HEK293 (cell line): ENCODE data around the gene C6orf15.

Source experiments
- CTCF ChIA-PET: fragments of 350-600 bp; formaldehyde crosslinking; extraction: SDS; loops from one replicate; lab custom pipeline; 2021; ENCODE audit warnings: antibody characterized with exemption; lab: Yijun Ruan, JAX
- POLR2A ChIA-PET: fragments of 300-600 bp; formaldehyde crosslinking; extraction: SDS; loops from one replicate; lab custom pipeline; 2020; ENCODE audit warnings: antibody characterized with exemption, inconsistent platforms; lab: Yijun Ruan, JAX
- H3K27ac ChIP-seq: fragments of 200-500 bp; sonication (Bioruptor generic); 2 replicates; pipeline ENCODE4 v1.5.1; 2014; ENCODE audit warnings: low read depth, low read length, control low read depth, inconsistent platforms; ENCODE audit errors: extremely low read depth
- H3K36me3 ChIP-seq, 2 experiments: fragments of 200-500 bp in 1 of 2; sonication (Bioruptor generic) in 1 of 2; 1 replicate in 1 of 2; 2 replicates in 1 of 2; pipeline ENCODE4 v1.5.1; 2014 to 2017; ENCODE audit warnings: inconsistent platforms in 2 of 2, low read length in 2 of 2; ENCODE audit not compliant: control insufficient read depth in 2 of 2, insufficient read depth in 1 of 2
- H3K4me1 ChIP-seq: fragments of 200-500 bp; sonication (Bioruptor generic); 2 replicates; pipeline ENCODE4 v1.5.1; 2014; ENCODE audit warnings: mild to moderate bottlenecking, low read length, inconsistent platforms; ENCODE audit not compliant: control insufficient read depth, insufficient read depth
- H3K4me3 ChIP-seq: 2 replicates; pipeline ENCODE4 v1.5.1; 2011; ENCODE audit warnings: low read depth, mild to moderate bottlenecking, control low read depth, low read length, moderate library complexity
- H3K9me3 ChIP-seq: fragments of 200-500 bp; sonication (Bioruptor generic); 2 replicates; pipeline ENCODE4 v1.5.1; 2014; ENCODE audit warnings: low read depth, low read length, inconsistent platforms; ENCODE audit not compliant: control insufficient read depth, insufficient read depth
- EGR2 ChIP-seq: fragments of 450-650 bp; formaldehyde crosslinking; IDR thresholded peaks from 2 replicates; pipeline ENCODE4 v1.5.1; 2016; ENCODE audit warnings: low read depth, missing biosample characterization, missing genetic modification characterization
- GLI4 ChIP-seq: fragments of 450-650 bp; formaldehyde crosslinking; IDR thresholded peaks from 2 replicates; pipeline ENCODE4 v1.5.1; 2016; ENCODE audit warnings: missing biosample characterization, missing genetic modification characterization
- GLIS2 ChIP-seq: fragments of 450-650 bp; formaldehyde crosslinking; IDR thresholded peaks from 2 replicates; pipeline ENCODE4 v1.5.1; 2016; ENCODE audit warnings: missing biosample characterization, missing genetic modification characterization
- KLF10 ChIP-seq: fragments of 450-650 bp; IDR thresholded peaks from 2 replicates; pipeline ENCODE4 v1.5.1; 2018; ENCODE audit warnings: missing biosample characterization, mild to moderate bottlenecking, missing genetic modification characterization
- MZF1 ChIP-seq: fragments of 450-650 bp; formaldehyde crosslinking; IDR thresholded peaks from 2 replicates; pipeline ENCODE4 v1.5.1; 2017; ENCODE audit warnings: missing biosample characterization, missing genetic modification characterization, borderline replicate concordance
- OVOL3 ChIP-seq: fragments of 450-650 bp; formaldehyde crosslinking; IDR thresholded peaks from 2 replicates; pipeline ENCODE4 v1.5.1; 2016; ENCODE audit warnings: missing biosample characterization, missing genetic modification characterization
- ZBTB17 ChIP-seq: fragments of 450-650 bp; formaldehyde crosslinking; IDR thresholded peaks from 2 replicates; pipeline ENCODE4 v1.5.1; 2016; ENCODE audit warnings: missing biosample characterization, missing genetic modification characterization
- ZBTB8A ChIP-seq: fragments of 450-650 bp; formaldehyde crosslinking; IDR thresholded peaks from 2 replicates; pipeline ENCODE4 v1.5.1; 2016; ENCODE audit warnings: missing biosample characterization, missing genetic modification characterization
- ZEB2 ChIP-seq: fragments of 450-650 bp; formaldehyde crosslinking; IDR thresholded peaks from 2 replicates; pipeline ENCODE4 v1.5.1; 2016; ENCODE audit warnings: missing biosample characterization, missing genetic modification characterization
- ZIC2 ChIP-seq: fragments of 450-650 bp; formaldehyde crosslinking; IDR thresholded peaks from 2 replicates; pipeline ENCODE4 v1.5.1; 2016; ENCODE audit warnings: missing biosample characterization, missing genetic modification characterization
- ZNF138 ChIP-seq: fragments of 450-650 bp; formaldehyde crosslinking; IDR thresholded peaks from 2 replicates; pipeline ENCODE4 v1.5.1; 2016; ENCODE audit warnings: missing biosample characterization, missing genetic modification characterization, borderline replicate concordance
- ZNF169 ChIP-seq: fragments of 450-650 bp; formaldehyde crosslinking; IDR thresholded peaks from 2 replicates; pipeline ENCODE4 v1.5.1; 2016; ENCODE audit warnings: missing biosample characterization, missing genetic modification characterization
- ZNF292 ChIP-seq: fragments of 450-650 bp; formaldehyde crosslinking; IDR thresholded peaks from 2 replicates; pipeline ENCODE4 v1.5.1; 2016; ENCODE audit warnings: low read depth, missing biosample characterization, missing genetic modification characterization, borderline replicate concordance
- ZNF302 ChIP-seq: fragments of 450-650 bp; formaldehyde crosslinking; IDR thresholded peaks from 2 replicates; pipeline ENCODE4 v1.5.1; 2016; ENCODE audit warnings: missing biosample characterization, missing genetic modification characterization, low read depth
- ZNF341 ChIP-seq: fragments of 450-650 bp; formaldehyde crosslinking; IDR thresholded peaks from 2 replicates; pipeline ENCODE4; 2016; ENCODE audit warnings: low read depth, missing biosample characterization, missing genetic modification characterization
- ZNF350 ChIP-seq: fragments of 450-650 bp; formaldehyde crosslinking; IDR thresholded peaks from 2 replicates; pipeline ENCODE4 v1.5.0; 2017; ENCODE audit warnings: missing biosample characterization, mild to moderate bottlenecking, missing genetic modification characterization
- ZNF501 ChIP-seq: fragments of 450-650 bp; formaldehyde crosslinking; IDR thresholded peaks from 2 replicates; pipeline ENCODE4 v1.5.1; 2016; ENCODE audit warnings: missing biosample characterization, missing genetic modification characterization
- ZNF510 ChIP-seq: fragments of 450-650 bp; formaldehyde crosslinking; IDR thresholded peaks from 2 replicates; pipeline ENCODE4 v1.5.1; 2018; ENCODE audit warnings: mild to moderate bottlenecking, missing genetic modification characterization, missing biosample characterization; ENCODE audit not compliant: insufficient replicate concordance
- ZNF529 ChIP-seq: fragments of 450-650 bp; formaldehyde crosslinking; IDR thresholded peaks from 2 replicates; pipeline ENCODE4 v1.5.1; 2017; ENCODE audit warnings: missing genetic modification characterization, missing biosample characterization; ENCODE audit not compliant: insufficient replicate concordance
- ZNF530 ChIP-seq: fragments of 450-650 bp; formaldehyde crosslinking; IDR thresholded peaks from 2 replicates; pipeline ENCODE4 v1.5.1; 2016; ENCODE audit warnings: low read depth, missing biosample characterization, missing genetic modification characterization
- ZNF549 ChIP-seq: fragments of 450-650 bp; IDR thresholded peaks from 2 replicates; pipeline ENCODE4 v1.5.1; 2018; ENCODE audit warnings: missing biosample characterization, missing genetic modification characterization, mild to moderate bottlenecking, inconsistent platforms, moderate library complexity
- ZNF600 ChIP-seq: fragments of 450-650 bp; formaldehyde crosslinking; IDR thresholded peaks from 2 replicates; pipeline ENCODE4 v1.5.1; 2016; ENCODE audit warnings: missing biosample characterization, missing genetic modification characterization
- ZNF624 ChIP-seq: fragments of 450-650 bp; formaldehyde crosslinking; IDR thresholded peaks from 2 replicates; pipeline ENCODE4 v1.5.1; 2017; ENCODE audit warnings: missing biosample characterization, missing genetic modification characterization
- ZNF785 ChIP-seq: fragments of 450-650 bp; formaldehyde crosslinking; IDR thresholded peaks from 2 replicates; pipeline ENCODE4 v1.5.1; 2016; ENCODE audit warnings: missing biosample characterization, missing genetic modification characterization
- TF ChIP-seq, protein P1 (sequence below): fragments of 450-650 bp; formaldehyde crosslinking; IDR thresholded peaks from 2 replicates; pipeline ENCODE4 v1.5.1; 2016; ENCODE audit warnings: missing biosample characterization, missing genetic modification characterization
- TF ChIP-seq, protein P2 (sequence below): fragments of 450-650 bp; formaldehyde crosslinking; IDR thresholded peaks from 2 replicates; pipeline ENCODE4 v1.5.1; 2016; ENCODE audit warnings: missing biosample characterization, missing genetic modification characterization, low read depth
- TF ChIP-seq, protein P3 (sequence below): fragments of 450-650 bp; formaldehyde crosslinking; IDR thresholded peaks from 2 replicates; pipeline ENCODE4 v1.5.1; 2017; ENCODE audit warnings: missing biosample characterization, missing genetic modification characterization
- TF ChIP-seq, protein P4 (sequence below): fragments of 450-650 bp; formaldehyde crosslinking; IDR thresholded peaks from 2 replicates; pipeline ENCODE4 v1.5.1; 2016; ENCODE audit warnings: missing biosample characterization, missing genetic modification characterization

C6orf15 gene

DNA sequence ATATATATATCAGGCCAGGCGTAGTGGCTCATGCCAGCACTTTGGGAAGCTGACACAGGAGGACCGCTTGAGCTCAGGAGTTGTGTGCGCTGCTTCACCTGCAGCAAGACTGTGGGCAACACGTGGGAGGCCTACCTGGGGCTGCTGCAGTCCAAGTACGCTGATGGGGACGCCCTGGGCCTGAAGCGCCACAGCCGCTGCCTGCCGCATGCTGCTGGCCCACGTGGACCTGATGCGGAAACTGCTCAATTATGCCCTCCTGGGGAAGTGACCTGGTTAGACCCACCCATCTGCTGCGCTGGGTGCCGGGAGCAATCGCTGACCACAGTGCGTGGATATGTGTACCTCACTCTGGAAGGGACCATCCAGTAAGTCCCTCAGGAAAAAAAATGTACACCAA lies 28.3 kb upstream of the C6orf15 start:
- peaks cover 11 to 34% of the 10 kb centered on the region in 2 experiments; a peak in 2 of 3 replicates for H3K36me3 ChIP-seq
- no peak for TF ChIP-seq ZIC2 (tag by site-specific recombination)
- no peak for TF ChIP-seq OVOL3
- no peak for TF ChIP-seq ZNF530 (tag by site-specific recombination)
- TF ChIP-seq, protein P1, sequence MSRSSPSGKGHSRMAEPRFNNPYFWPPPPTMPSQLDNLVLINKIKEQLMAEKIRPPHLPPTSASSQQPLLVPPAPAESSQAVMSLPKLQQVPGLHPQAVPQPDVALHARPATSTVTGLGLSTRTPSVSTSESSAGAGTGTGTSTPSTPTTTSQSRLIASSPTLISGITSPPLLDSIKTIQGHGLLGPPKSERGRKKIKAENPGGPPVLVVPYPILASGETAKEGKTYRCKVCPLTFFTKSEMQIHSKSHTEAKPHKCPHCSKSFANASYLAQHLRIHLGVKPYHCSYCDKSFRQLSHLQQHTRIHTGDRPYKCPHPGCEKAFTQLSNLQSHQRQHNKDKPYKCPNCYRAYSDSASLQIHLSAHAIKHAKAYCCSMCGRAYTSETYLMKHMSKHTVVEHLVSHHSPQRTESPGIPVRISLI: no peak
- H3K4me3 ChIP-seq: no peak overlapping the region
- H3K4me1 ChIP-seq: no peaks in the 10 kb centered on the region
- H3K9me3 ChIP-seq: no peaks in the 10 kb centered on the region
- H3K27ac ChIP-seq: no peak overlapping the region
- CTCF ChIA-PET: interaction anchor here (1.8 to 7.7 kb wide), 2 partner anchors 13 to 18 kb away, joined by 7 to 49 read pairs; partner anchors contain the start of gene TCF19
- POLR2A ChIA-PET: interaction anchor here (0.7 kb wide), 2 partner anchors 55 to 730 kb away, joined by 3 read pairs; no protein-coding TSS in a partner anchor

DNA sequence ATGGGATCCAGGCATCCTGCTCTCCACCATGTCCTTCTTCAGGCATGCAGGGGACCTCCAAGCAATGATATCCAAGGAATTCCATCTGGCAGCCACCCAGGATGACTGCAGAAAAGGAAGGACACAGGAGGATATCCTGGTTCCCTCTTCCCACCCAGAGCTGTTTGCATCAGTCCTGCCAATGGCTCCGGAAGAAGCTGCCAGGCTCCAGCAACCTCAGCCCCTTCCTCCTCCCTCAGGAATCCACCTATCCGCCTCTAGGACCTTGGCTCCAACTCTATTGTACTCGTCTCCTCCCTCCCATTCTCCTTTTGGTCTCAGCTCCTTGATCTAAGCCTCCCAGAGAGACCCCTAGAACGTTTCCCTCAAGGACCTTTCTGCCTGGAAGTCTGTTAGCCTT lies 27.2 kb upstream of the C6orf15 start:
- CTCF ChIA-PET: interaction anchor here (1.0 to 7.7 kb wide), 8 partner anchors 9 to 235 kb away, joined by 3 to 49 read pairs (median 10); partner anchors contain the start of gene TCF19
- Histone ChIP-seq H3K4me1 (no peaks in the 10 kb centered on the region), H3K4me3 (no peak overlapping the region), H3K9me3 (no peaks in the 10 kb centered on the region), H3K36me3 (peaks cover 7 to 24% of the 10 kb centered on the region in 2 experiments; a peak in 2 of 3 replicates), H3K27ac (no peak overlapping the region)
- TF ChIP-seq ZNF138 (tag by site-specific recombination) (no peak), ZNF350 (tag by site-specific recombination) (no peak), ZNF529 (tag by site-specific recombination) (no peak), ZBTB17 (tag by site-specific recombination) (peak; percentile 56; the same call in 1 of the 2 replicates), ZBTB8A (no peak), ZNF501 (tag by site-specific recombination) (no peak)
- TF ChIP-seq, protein P2, sequence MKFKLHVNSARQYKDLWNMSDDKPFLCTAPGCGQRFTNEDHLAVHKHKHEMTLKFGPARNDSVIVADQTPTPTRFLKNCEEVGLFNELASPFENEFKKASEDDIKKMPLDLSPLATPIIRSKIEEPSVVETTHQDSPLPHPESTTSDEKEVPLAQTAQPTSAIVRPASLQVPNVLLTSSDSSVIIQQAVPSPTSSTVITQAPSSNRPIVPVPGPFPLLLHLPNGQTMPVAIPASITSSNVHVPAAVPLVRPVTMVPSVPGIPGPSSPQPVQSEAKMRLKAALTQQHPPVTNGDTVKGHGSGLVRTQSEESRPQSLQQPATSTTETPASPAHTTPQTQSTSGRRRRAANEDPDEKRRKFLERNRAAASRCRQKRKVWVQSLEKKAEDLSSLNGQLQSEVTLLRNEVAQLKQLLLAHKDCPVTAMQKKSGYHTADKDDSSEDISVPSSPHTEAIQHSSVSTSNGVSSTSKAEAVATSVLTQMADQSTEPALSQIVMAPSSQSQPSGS (tag by site-specific recombination): no peak
- TF ChIP-seq, protein P3, sequence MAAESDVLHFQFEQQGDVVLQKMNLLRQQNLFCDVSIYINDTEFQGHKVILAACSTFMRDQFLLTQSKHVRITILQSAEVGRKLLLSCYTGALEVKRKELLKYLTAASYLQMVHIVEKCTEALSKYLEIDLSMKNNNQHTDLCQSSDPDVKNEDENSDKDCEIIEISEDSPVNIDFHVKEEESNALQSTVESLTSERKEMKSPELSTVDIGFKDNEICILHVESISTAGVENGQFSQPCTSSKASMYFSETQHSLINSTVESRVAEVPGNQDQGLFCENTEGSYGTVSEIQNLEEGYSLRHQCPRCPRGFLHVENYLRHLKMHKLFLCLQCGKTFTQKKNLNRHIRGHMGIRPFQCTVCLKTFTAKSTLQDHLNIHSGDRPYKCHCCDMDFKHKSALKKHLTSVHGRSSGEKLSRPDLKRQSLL (tag by site-specific recombination): peak; percentile 72; the same call in 1 of the 2 replicates
- TF ChIP-seq, all 188 proteins: peak for 2
- POLR2A ChIA-PET: no interaction called here

DNA sequence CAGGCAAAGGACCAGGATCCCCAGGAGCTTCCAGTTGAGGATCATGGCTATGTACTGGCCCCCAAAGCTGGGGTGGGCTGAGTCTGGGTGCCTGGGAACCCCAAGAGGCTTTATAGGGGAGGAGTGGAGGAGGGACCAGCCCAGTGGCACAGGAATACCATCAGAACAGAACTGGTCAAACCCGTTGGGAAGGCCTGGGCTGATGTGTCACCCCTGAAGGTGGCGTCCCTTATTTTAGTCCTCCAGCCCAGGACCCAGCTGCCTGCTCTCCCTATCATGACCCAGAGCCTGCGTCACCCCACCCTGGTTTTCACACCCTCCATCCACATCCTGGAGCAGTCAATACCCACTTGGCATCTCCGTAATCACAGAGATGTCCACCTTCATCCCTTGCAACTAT lies 26.6 kb upstream of the C6orf15 start, which contains the start of gene PSORS1C2:
Gene PSORS1C2 (minus strand): TSS at position 85 of the 400 bp plus-strand sequence. CDS start 40 bp downstream, at position 45.
- no peaks in the 10 kb centered on the region for H3K4me1 ChIP-seq
- H3K36me3 ChIP-seq: peaks cover 4 to 18% of the 10 kb centered on the region in 2 experiments; a peak in 2 of 3 replicates
- H3K4me3 ChIP-seq: no peak within 1 kb of the TSS
- POLR2A ChIA-PET: no interaction called here
- no peaks in the 10 kb centered on the region for H3K9me3 ChIP-seq
- no peak within 1 kb of the TSS for H3K27ac ChIP-seq
- CTCF ChIA-PET: interaction anchor here (0.5 to 7.7 kb wide), 16 partner anchors 8 to 235 kb away, joined by 3 to 49 read pairs (median 6); partner anchors contain the start of gene TCF19
- no peak for TF ChIP-seq ZNF785 (tag by site-specific recombination)
- no peak for TF ChIP-seq ZNF624 (tag by site-specific recombination)
- TF ChIP-seq ZNF350 (tag by site-specific recombination): no peak
- TF ChIP-seq GLIS2 (tag by site-specific recombination): no peak
- TF ChIP-seq, protein P4, sequence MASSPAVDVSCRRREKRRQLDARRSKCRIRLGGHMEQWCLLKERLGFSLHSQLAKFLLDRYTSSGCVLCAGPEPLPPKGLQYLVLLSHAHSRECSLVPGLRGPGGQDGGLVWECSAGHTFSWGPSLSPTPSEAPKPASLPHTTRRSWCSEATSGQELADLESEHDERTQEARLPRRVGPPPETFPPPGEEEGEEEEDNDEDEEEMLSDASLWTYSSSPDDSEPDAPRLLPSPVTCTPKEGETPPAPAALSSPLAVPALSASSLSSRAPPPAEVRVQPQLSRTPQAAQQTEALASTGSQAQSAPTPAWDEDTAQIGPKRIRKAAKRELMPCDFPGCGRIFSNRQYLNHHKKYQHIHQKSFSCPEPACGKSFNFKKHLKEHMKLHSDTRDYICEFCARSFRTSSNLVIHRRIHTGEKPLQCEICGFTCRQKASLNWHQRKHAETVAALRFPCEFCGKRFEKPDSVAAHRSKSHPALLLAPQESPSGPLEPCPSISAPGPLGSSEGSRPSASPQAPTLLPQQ (tag by site-specific recombination): no peak
- no peak for TF ChIP-seq ZNF169 (tag by site-specific recombination)
- TF ChIP-seq MZF1 (tag by site-specific recombination): no peak
- no peak for TF ChIP-seq ZEB2 (tag by site-specific recombination)
- TF ChIP-seq EGR2 (tag by site-specific recombination): no peak
- TF ChIP-seq ZNF292: no peak
- no peak for TF ChIP-seq ZNF510 (tag by site-specific recombination)
- TF ChIP-seq KLF10 (tag by site-specific recombination): no peak
- TF ChIP-seq ZNF302: no peak
- no peak for TF ChIP-seq ZNF549
- TF ChIP-seq ZNF600 (tag by site-specific recombination): no peak
- TF ChIP-seq GLI4: no peak
- no peak for TF ChIP-seq ZNF341 (tag by site-specific recombination)
